Loucy (cell line): ENCODE data around the gene CELF5.

ENCODE experiments used
- H2AFZ ChIP-seq: fragments of 200-600 bp; sonication (generic); 2 replicates; pipeline ENCODE4 v1.6.0; 2016; ENCODE audit warnings: antibody characterized with exemption, mild to moderate bottlenecking, low read length, moderate library complexity
- H3F3A ChIP-seq: fragments of 200-600 bp; 2 replicates; pipeline ENCODE4 v1.6.0; 2016; ENCODE audit warnings: antibody characterized with exemption, low read depth, mild to moderate bottlenecking
- H3K27me3 ChIP-seq: fragments of 200-600 bp; sonication (generic); 2 replicates; pipeline ENCODE4 v1.6.1; 2014; ENCODE audit warnings: low read length, mild to moderate bottlenecking; ENCODE audit not compliant: insufficient read depth, poor library complexity, severe bottlenecking
- H3K36me3 ChIP-seq: fragments of 200-600 bp; sonication (generic); 2 replicates; pipeline ENCODE4 v1.6.1; 2016; ENCODE audit warnings: low read length; ENCODE audit not compliant: insufficient read depth
- H3K4me1 ChIP-seq: fragments of 200-600 bp; sonication (generic); 2 replicates; pipeline ENCODE4 v1.5.1; 2014; ENCODE audit warnings: low read length, mild to moderate bottlenecking; ENCODE audit not compliant: insufficient read depth, poor library complexity, severe bottlenecking
- H3K4me2 ChIP-seq: fragments of 200-600 bp; sonication (generic); 2 replicates; pipeline ENCODE4 v1.6.0; 2014; ENCODE audit warnings: antibody characterized with exemption, low read length, low read depth, mild to moderate bottlenecking; ENCODE audit not compliant: poor library complexity, severe bottlenecking
- H3K4me3 ChIP-seq: fragments of 200-600 bp; sonication (generic); 2 replicates; pipeline ENCODE4 v1.5.1; 2014; ENCODE audit warnings: low read length, mild to moderate bottlenecking, mixed read lengths; ENCODE audit not compliant: poor library complexity, severe bottlenecking
- H3K79me2 ChIP-seq: fragments of 200-600 bp; sonication (generic); 2 replicates; pipeline ENCODE4 v1.6.1; 2014; ENCODE audit warnings: low read length; ENCODE audit not compliant: insufficient read depth
- H3K9ac ChIP-seq: fragments of 200-600 bp; sonication (generic); 2 replicates; pipeline ENCODE4 v1.6.0; 2014; ENCODE audit warnings: mild to moderate bottlenecking, low read depth, low read length, moderate library complexity; ENCODE audit not compliant: poor library complexity, severe bottlenecking
- H3K9me2 ChIP-seq: fragments of 200-600 bp; sonication (generic); replicated peaks from 2 replicates; pipeline ENCODE4 v1.6.1; 2016; ENCODE audit warnings: low read depth, low read length, mixed read lengths
- H3K9me3 ChIP-seq: fragments of 200-600 bp; sonication (generic); 2 replicates; pipeline ENCODE4 v1.6.1; 2014; ENCODE audit warnings: mild to moderate bottlenecking, antibody characterized with exemption, low read length, low read depth; ENCODE audit not compliant: insufficient read depth
- H4K20me1 ChIP-seq: fragments of 200-600 bp; sonication (generic); 2 replicates; pipeline ENCODE4 v1.6.0; 2014; ENCODE audit warnings: antibody characterized with exemption, low read length, mild to moderate bottlenecking; ENCODE audit not compliant: insufficient read depth, poor library complexity, severe bottlenecking
- EZH2phosphoT487 ChIP-seq: fragments of 200-600 bp; IDR thresholded peaks from 2 replicates; pipeline ENCODE4 v1.6.1; 2018; ENCODE audit warnings: antibody characterized with exemption, mild to moderate bottlenecking, moderate library complexity, borderline replicate concordance
- TF ChIP-seq, protein P1 (sequence below): fragments of 200-600 bp; sonication (generic); conservative IDR thresholded peaks from 2 replicates; pipeline ENCODE4 v1.5.1; 2014; ENCODE audit warnings: mild to moderate bottlenecking, antibody characterized with exemption, low read length

CELF5 gene

DNA sequence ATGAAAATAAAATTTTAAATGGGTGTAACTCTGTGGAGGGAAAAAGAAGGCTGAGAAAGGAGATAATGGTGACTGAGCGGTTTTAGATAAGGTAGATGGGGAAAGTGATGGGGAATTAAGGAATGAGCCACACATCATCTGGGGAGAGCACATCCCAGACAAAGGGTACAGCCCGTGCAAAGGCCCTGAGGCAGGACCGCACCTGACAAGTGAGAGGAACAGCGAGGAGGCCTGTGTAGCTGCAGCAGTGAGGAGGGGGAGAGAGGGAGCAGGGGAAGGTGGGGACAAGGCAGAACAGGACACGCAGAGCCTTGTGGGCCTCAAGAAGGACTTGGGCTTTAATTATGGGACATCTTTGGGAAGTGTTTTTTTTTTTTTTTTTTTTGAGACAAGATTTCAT is 1.8 kb upstream of the CELF5 start:
- Histone ChIP-seq H3K9me3 (no peaks in the 10 kb centered on the region), H2AFZ (no peak overlapping the region), H3K4me3 (no peak overlapping the region), H3K9ac (no peak overlapping the region), H3K4me2 (no peak overlapping the region), H3K36me3 (no peaks in the 10 kb centered on the region), H3F3A (no peaks in the 10 kb centered on the region), H3K79me2 (no peaks in the 10 kb centered on the region), H4K20me1 (no peaks in the 10 kb centered on the region), H3K27me3 (no peaks in the 10 kb centered on the region), H3K9me2 (no peaks in the 10 kb centered on the region), H3K4me1 (no peaks in the 10 kb centered on the region)
- no peak for TF ChIP-seq EZH2phosphoT487
- TF ChIP-seq, protein P1, sequence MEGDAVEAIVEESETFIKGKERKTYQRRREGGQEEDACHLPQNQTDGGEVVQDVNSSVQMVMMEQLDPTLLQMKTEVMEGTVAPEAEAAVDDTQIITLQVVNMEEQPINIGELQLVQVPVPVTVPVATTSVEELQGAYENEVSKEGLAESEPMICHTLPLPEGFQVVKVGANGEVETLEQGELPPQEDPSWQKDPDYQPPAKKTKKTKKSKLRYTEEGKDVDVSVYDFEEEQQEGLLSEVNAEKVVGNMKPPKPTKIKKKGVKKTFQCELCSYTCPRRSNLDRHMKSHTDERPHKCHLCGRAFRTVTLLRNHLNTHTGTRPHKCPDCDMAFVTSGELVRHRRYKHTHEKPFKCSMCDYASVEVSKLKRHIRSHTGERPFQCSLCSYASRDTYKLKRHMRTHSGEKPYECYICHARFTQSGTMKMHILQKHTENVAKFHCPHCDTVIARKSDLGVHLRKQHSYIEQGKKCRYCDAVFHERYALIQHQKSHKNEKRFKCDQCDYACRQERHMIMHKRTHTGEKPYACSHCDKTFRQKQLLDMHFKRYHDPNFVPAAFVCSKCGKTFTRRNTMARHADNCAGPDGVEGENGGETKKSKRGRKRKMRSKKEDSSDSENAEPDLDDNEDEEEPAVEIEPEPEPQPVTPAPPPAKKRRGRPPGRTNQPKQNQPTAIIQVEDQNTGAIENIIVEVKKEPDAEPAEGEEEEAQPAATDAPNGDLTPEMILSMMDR = no peak

DNA sequence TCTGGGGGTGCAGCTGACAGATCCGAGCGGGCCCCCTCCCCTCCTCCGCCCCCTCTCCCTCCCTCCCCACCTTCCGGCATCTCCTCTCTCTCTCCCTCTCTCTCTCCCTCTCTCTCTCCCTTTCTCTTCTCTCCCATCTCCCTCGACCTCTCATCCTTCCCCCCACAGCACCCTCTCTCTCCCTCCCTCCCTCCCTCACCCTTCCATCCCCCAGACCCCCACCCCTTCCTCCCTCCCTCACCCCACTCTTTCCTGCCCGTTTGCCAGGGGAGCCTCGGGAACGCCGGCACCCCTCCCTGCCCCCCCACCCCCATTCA is 666 bp downstream of the CELF5 start:
- H3K4me2 ChIP-seq = no peak overlapping the region
- no peak overlapping the region for H2AFZ ChIP-seq
- no peaks in the 10 kb centered on the region for H3K36me3 ChIP-seq
- H3K27me3 ChIP-seq = no peaks in the 10 kb centered on the region
- H3K4me3 ChIP-seq = no peak overlapping the region
- TF ChIP-seq, protein P1 = no peak
- no peak for TF ChIP-seq EZH2phosphoT487
- H3K9ac ChIP-seq = no peak overlapping the region
- no peaks in the 10 kb centered on the region for H3K9me3 ChIP-seq
- H3F3A ChIP-seq = no peaks in the 10 kb centered on the region
- no peaks in the 10 kb centered on the region for H4K20me1 ChIP-seq
- no peaks in the 10 kb centered on the region for H3K9me2 ChIP-seq
- H3K79me2 ChIP-seq = no peaks in the 10 kb centered on the region
- H3K4me1 ChIP-seq = no peaks in the 10 kb centered on the region

DNA sequence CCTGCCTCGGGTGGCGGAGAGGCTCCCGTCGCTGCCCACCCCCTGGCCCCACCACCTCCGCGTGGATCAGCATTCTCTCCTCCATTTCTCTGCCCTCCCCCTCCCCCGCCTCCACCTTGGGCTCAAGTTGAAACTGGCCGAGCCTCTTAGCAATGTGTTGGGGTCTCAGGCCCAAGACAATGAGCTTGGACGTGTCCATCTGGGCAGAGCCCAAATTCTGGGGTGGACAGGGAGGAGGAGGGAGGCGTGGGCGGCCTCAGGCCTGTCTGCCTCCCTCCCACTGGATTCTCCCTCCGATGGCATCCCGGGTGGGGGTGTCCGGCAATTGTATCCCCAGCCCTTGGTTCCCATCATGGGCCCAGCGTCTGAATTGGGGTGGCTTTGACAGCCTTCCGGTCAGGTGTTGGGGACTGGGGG is 1.2 kb downstream of the CELF5 start:
- Histone ChIP-seq H3K79me2 (no peaks in the 10 kb centered on the region), H2AFZ (no peak overlapping the region), H4K20me1 (no peaks in the 10 kb centered on the region), H3K9ac (no peak overlapping the region), H3K4me2 (no peak overlapping the region), H3K36me3 (no peaks in the 10 kb centered on the region), H3K4me1 (no peaks in the 10 kb centered on the region), H3K27me3 (no peaks in the 10 kb centered on the region), H3K9me3 (no peaks in the 10 kb centered on the region), H3F3A (no peaks in the 10 kb centered on the region), H3K9me2 (no peaks in the 10 kb centered on the region), H3K4me3 (no peak overlapping the region)
- no peak for TF ChIP-seq EZH2phosphoT487
- TF ChIP-seq, protein P1 = no peak
